Psoas muscle (tissue), 8 donors: ENCODE measurements around the gene CLCF1. TPM values are rescaled to one million over a fixed set of nuclear protein-coding genes. Genes with fewer than 3 reads are reported as not detected.
A peak's percentile ranks its signal among the peaks of the same experiment; 100 is the strongest.

Source experiments
- ATAC-seq, 4 donors: fragments of 200-7000 bp; cut with Tn5 transposase; one replicate each; pipeline ENCODE4 v1.9.1; 2020; ENCODE audit warnings: moderate library complexity in 3 of 4, mild to moderate bottlenecking in 2 of 4
- DNase-seq, 2 donors: peaks; one replicate each; pipeline ENCODE4 v3.0.0-alpha.2; 2020
- H3K27ac ChIP-seq: fragments of 200-600 bp; one replicate; pipeline ENCODE4 v1.8.0; 2022
- H3K27me3 ChIP-seq, 3 donors: fragments of 200-600 bp in 1 of 3; one replicate each; pipeline versions ENCODE4 v1.6.1 to v1.8.0; 2013 to 2022; ENCODE audit warnings: low read length in 2 of 3, mild to moderate bottlenecking in 2 of 3, moderate library complexity in 1 of 3; ENCODE audit not compliant: insufficient read depth in 3 of 3
- H3K36me3 ChIP-seq, 2 donors: fragments of 200-600 bp in 1 of 2; one replicate each; pipeline versions ENCODE4 v1.6.1 to v1.8.0; 2013 to 2022; ENCODE audit warnings: low read depth in 1 of 2, mild to moderate bottlenecking in 1 of 2, moderate library complexity in 1 of 2; ENCODE audit not compliant: insufficient read depth in 1 of 2
- H3K4me1 ChIP-seq: fragments of 200-600 bp; one replicate; pipeline ENCODE4 v1.8.0; 2022
- H3K4me3 ChIP-seq: fragments of 200-600 bp; one replicate; pipeline ENCODE4 v1.8.0; 2022; ENCODE audit warnings: mild to moderate bottlenecking
- H3K9me3 ChIP-seq: fragments of 200-600 bp; one replicate; pipeline ENCODE4 v1.8.0; 2022
- CTCF ChIP-seq: fragments of 200-600 bp; IDR thresholded peaks from one replicate; pipeline ENCODE4 v1.8.0; 2022; ENCODE audit warnings: antibody characterized with exemption
- WGBS, 3 donors: extraction: QIAGEN DNeasy Blood & Tissue Kit; methylation state at CpG; one replicate each; pipeline versions ENCODE4 v1.1.6 to v1.1.7; 2013; 5-methylcytosine and 5-hydroxymethylcytosine counted together
- intact Hi-C, 2 donors: fragments of 100-400 bp; cut with DNase I; formaldehyde crosslinking; loops; one replicate each; pipeline versions ENCODE4 v1.11.0 to v1.14.2; 2022
- polyA plus RNA-seq, 3 donors: library from polyadenylated mRNA; stranded (reverse); fragments of 200-250 nt; gene quantifications; one replicate each; pipeline ENCODE4 v1.2.3, GENCODE V29; 2013
- total RNA-seq, 4 donors: library from RNA; stranded (reverse); fragmentation: NEBNext Ultra II Directional in 2 of 4; extraction: Animal tissue kit (Norgen Biotek cat#: 25700) in 2 of 4; gene quantifications; one replicate each; pipeline versions ENCODE4 v1.2.1 to v1.2.4, GENCODE V29; 2021 to 2023
- donor health status: healthy with polysubstance abuse.
- donor health status: DM: no; HTN: no; CAD: no; lungs with moderate emphysema.
- donor health status: Bipolar disorder and iron deficiency.
- donor health status: healthy.
- donor health status: DM: yes; HTN: yes; CAD: no.
- donor health status: DM: no; HTN: no; CAD: no.
- donor health status: DM: no; HTN: no; CAD: no.
- donor health status: DM: yes; HTN: yes; CAD: no.

Gene CLCF1
- total and polyA plus RNA-seq, 7 donors, result 0.44 to 6.5 (median 0.69) TPM

GRCh38 chr11:67420147-67420645 lies 46.8 kb upstream of the CLCF1 start:
- no peak for TF ChIP-seq CTCF
- intact Hi-C loops, result no loop called here
- peak overlapping the region; percentile 68 for H3K4me3 ChIP-seq
- DNase-seq, result no peak
- ATAC-seq, result no peak
- peaks cover 47% of the 10 kb centered on the region for H3K4me1 ChIP-seq
- H3K27ac ChIP-seq, result peak overlapping the region; percentile 95
- no peaks in the 10 kb centered on the region for H3K27me3 ChIP-seq
- H3K9me3 ChIP-seq, result no peaks in the 10 kb centered on the region
- H3K36me3 ChIP-seq, result no peaks in the 10 kb centered on the region
- WGBS, 3 donors, result 25 to 42% (median 26%) methylated on average over 10 to 15 of the region's 15 CpGs

GRCh38 chr11:67419325-67420049 lies 46.1 kb upstream of the CLCF1 start:
- no peaks in the 10 kb centered on the region for H3K36me3 ChIP-seq
- no peak for ATAC-seq
- WGBS, 3 donors, result 42 to 56% (median 49%) methylated on average over 21 of the region's 21 CpGs
- no peak for DNase-seq
- peaks cover 47% of the 10 kb centered on the region for H3K4me1 ChIP-seq
- no peak for TF ChIP-seq CTCF
- H3K27ac ChIP-seq, result peak overlapping the region; percentile 95
- H3K27me3 ChIP-seq, result no peaks in the 10 kb centered on the region
- no peaks in the 10 kb centered on the region for H3K9me3 ChIP-seq
- intact Hi-C loops, result loop anchor here in 1 of 2 donors (2.0 kb wide), 1 partner anchor 17 kb away; no protein-coding TSS in a partner anchor
- peak overlapping the region; percentile 68 for H3K4me3 ChIP-seq

DNA sequence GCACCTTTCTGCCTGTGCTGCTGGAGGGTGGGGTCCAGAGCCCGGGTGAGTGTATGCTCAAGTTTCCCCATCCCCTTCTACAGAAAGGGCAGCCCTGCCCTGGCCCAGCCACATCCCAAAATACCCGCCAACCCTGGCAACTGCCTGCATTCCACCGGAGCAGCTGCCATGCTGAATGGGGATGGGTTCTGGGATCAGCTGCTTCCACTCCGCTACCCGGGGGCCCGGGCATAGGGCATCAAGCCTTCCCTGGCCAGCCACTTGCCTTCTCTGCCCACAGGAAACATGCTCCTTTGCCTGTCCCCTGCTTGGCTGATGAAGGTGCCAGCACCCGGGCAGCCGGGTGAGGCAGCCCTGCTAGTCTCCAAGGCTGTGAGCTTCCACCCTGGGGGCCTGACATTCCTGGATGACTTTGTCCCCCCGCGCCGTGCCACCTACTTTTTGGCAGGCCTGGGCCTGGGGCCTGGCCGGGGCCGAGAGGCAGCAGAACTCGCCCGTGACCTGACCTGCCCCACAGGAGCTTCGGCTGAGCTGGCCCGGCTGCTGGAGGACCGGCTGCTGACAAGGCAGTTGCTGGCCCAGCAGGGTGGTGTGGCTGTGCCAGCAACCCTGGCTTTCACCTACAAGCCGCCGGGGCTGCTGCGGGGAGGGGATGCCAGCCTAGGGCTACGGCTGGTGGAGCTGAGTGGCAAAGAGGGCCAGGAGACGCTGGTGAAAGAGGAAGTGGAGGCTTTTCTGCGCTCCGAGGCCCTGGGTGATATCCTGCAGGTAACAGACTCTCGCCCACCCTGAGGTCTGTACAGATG lies 45.3 kb upstream of the CLCF1 start:
- no peaks in the 10 kb centered on the region for H3K9me3 ChIP-seq
- peak overlapping the region; percentile 68 for H3K4me3 ChIP-seq
- no peaks in the 10 kb centered on the region for H3K36me3 ChIP-seq
- intact Hi-C loops, result loop anchor here in 1 of 2 donors (2.0 kb wide), 1 partner anchor 16 kb away; no protein-coding TSS in a partner anchor
- no peaks in the 10 kb centered on the region for H3K27me3 ChIP-seq
- DNase-seq (peak; percentile 60 to 82), ATAC-seq (peak; percentile 50 to 71 (median 70))
- peak overlapping the region; percentile 95 for H3K27ac ChIP-seq
- 21 to 40% (median 31%) methylated on average over 25 to 26 of the region's 26 CpGs for WGBS, 3 donors
- H3K4me1 ChIP-seq, result peaks cover 47% of the 10 kb centered on the region
- no peak for TF ChIP-seq CTCF

GRCh38 chr11:67417425-67417824 lies 44.0 kb upstream of the CLCF1 start:
- no peak overlapping the region for H3K4me3 ChIP-seq
- peak overlapping the region; percentile 95 for H3K27ac ChIP-seq
- TF ChIP-seq CTCF, result no peak
- intact Hi-C loops, result no loop called here
- H3K36me3 ChIP-seq, result no peaks in the 10 kb centered on the region
- 26 to 62% (median 28%) methylated on average over 10 to 12 of the region's 12 CpGs for WGBS, 3 donors
- ATAC-seq, result no peak
- no peak for DNase-seq
- H3K4me1 ChIP-seq, result peaks cover 47% of the 10 kb centered on the region
- H3K27me3 ChIP-seq, result peaks cover 0 to 2% (median 0%) of the 10 kb centered on the region in 3 donors
- H3K9me3 ChIP-seq, result no peaks in the 10 kb centered on the region
